GM12878 (cell line): Measurements from ENCODE around the gene NEURL4. TPM values are rescaled to one million over a fixed set of nuclear protein-coding genes. Genes with fewer than 3 reads are reported as not detected.

Experiments used
- ATAC-seq: fragments of 200-7000 bp; cut with Tn5 transposase; 3 replicates; pipeline ENCODE4 v1.9.1; 2020; ENCODE audit warnings: mild to moderate bottlenecking, moderate library complexity
- BruUV-seq: library from RNA; stranded (reverse); fragments of 400-500 nt; replicated peaks from 2 replicates; lab custom pipeline; 2021; lab: Mats Ljungman, UMichigan
- CTCF ChIA-PET: fragments of 300-600 bp; sonication (Branson Sonifier 250); formaldehyde crosslinking; extraction: SDS; loops from one replicate; lab custom pipeline; 2021; ENCODE audit warnings: inconsistent platforms; lab: Yijun Ruan, JAX
- POLR2A ChIA-PET: fragments of 350-600 bp; formaldehyde crosslinking; extraction: SDS; loops from one replicate; lab custom pipeline; 2021; ENCODE audit warnings: inconsistent platforms; lab: Charles Lee
- RAD21 ChIA-PET: fragments of 300-600 bp; sonication (Branson Sonifier 250); formaldehyde crosslinking; loops from one replicate; lab custom pipeline; 2023; ENCODE audit warnings: antibody characterized with exemption; ENCODE audit not compliant: unreplicated experiment; lab: Charles Lee
- SMC1A ChIA-PET: fragments of 300-600 bp; sonication (Branson Sonifier 250); formaldehyde crosslinking; loops from one replicate; lab custom pipeline; 2023; ENCODE audit not compliant: unreplicated experiment, uncharacterized antibody; lab: Charles Lee
- DNase-seq: peaks from one replicate; pipeline ENCODE4 v3.0.0-alpha.2; 2011; ENCODE audit warnings: low read depth, low spot score
- FAIRE-seq: peaks from 3 replicates; lab custom pipeline; 2011; peaks lifted over from hg19 to GRCh38; lab: Jason Lieb, UNC
- H2AFZ ChIP-seq: 2 replicates; pipeline ENCODE4 v1.6.0; 2011; ENCODE audit warnings: low read depth, low read length, control low read depth; ENCODE audit not compliant: control insufficient read depth
- H3K27ac ChIP-seq: 2 replicates; pipeline ENCODE4 v1.5.1; 2011; ENCODE audit warnings: control low read depth; ENCODE audit not compliant: control insufficient read depth, insufficient read depth
- H3K27me3 ChIP-seq, 2 experiments: replicated peaks in 1 of 2; 2 replicates each; pipeline versions ENCODE4 v1.6.0 to v1.6.1; 2011; ENCODE audit warnings: low read length in 1 of 2; ENCODE audit not compliant: control insufficient read depth in 2 of 2, insufficient read depth in 2 of 2
- H3K36me3 ChIP-seq, 2 experiments: 2 replicates each; pipeline ENCODE4 v1.5.1; 2011; ENCODE audit warnings: low read length in 1 of 2; ENCODE audit not compliant: control insufficient read depth in 2 of 2, insufficient read depth in 2 of 2
- H3K4me1 ChIP-seq: 2 replicates; pipeline ENCODE4 v1.6.1; 2011; ENCODE audit warnings: mild to moderate bottlenecking, low read length, moderate library complexity, mixed read lengths; ENCODE audit not compliant: control insufficient read depth, insufficient read depth
- H3K4me2 ChIP-seq: 2 replicates; pipeline ENCODE4 v1.6.0; 2011; ENCODE audit warnings: control low read depth; ENCODE audit not compliant: control insufficient read depth, insufficient read depth
- H3K4me3 ChIP-seq: fragments of 200-600 bp; sonication (generic); 2 replicates; pipeline ENCODE4 v1.5.1; 2016
- H3K79me2 ChIP-seq: 2 replicates; pipeline ENCODE4 v1.6.0; 2011; ENCODE audit warnings: low read length; ENCODE audit not compliant: control insufficient read depth, insufficient read depth
- H3K9ac ChIP-seq: 2 replicates; pipeline ENCODE4 v1.8.0; 2011; ENCODE audit warnings: low read length, control low read depth, mixed read lengths; ENCODE audit not compliant: control insufficient read depth, insufficient read depth
- H3K9me3 ChIP-seq: replicated peaks from 3 replicates; pipeline ENCODE4 v1.5.1; 2011; ENCODE audit warnings: mild to moderate bottlenecking, low read length; ENCODE audit not compliant: control insufficient read depth, insufficient read depth
- H4K20me1 ChIP-seq: 2 replicates; pipeline ENCODE4 v1.6.0; 2011; ENCODE audit not compliant: control insufficient read depth, insufficient read depth
- BMI1 ChIP-seq: fragments of 450-650 bp; IDR thresholded peaks from 2 replicates; pipeline ENCODE4 v1.6.1; 2016; ENCODE audit warnings: mild to moderate bottlenecking, moderate library complexity, borderline replicate concordance
- HDAC2 ChIP-seq: fragments of 200-600 bp; sonication (generic); IDR thresholded peaks from 2 replicates; pipeline ENCODE4 v1.6.1; 2017
- IKZF2 ChIP-seq, 2 experiments: fragments of 450-650 bp; IDR thresholded peaks; 2 replicates each; pipeline ENCODE4 v1.6.1; 2017; ENCODE audit warnings: mild to moderate bottlenecking in 2 of 2, moderate library complexity in 2 of 2
- MXI1 ChIP-seq: fragments of 150-350 bp; IDR thresholded peaks from 2 replicates; pipeline ENCODE4 v1.6.1; 2011; ENCODE audit warnings: low read depth, mild to moderate bottlenecking, inconsistent platforms, low read length, improper control_type of control experiment
- NFXL1 ChIP-seq: fragments of 450-650 bp; IDR thresholded peaks from 2 replicates; pipeline ENCODE4 v1.6.1; 2017; ENCODE audit warnings: antibody characterized with exemption, mild to moderate bottlenecking, borderline replicate concordance
- PAX5 ChIP-seq: IDR thresholded peaks from 2 replicates; pipeline ENCODE4 v1.6.1; 2011; ENCODE audit warnings: low read depth, low read length, borderline replicate concordance
- ZNF207 ChIP-seq: fragments of 450-650 bp; IDR thresholded peaks from 2 replicates; pipeline ENCODE4 v1.6.1; 2014; ENCODE audit warnings: antibody characterized with exemption, mild to moderate bottlenecking, borderline replicate concordance
- WGBS: methylation state at CpG from one replicate; pipeline ENCODE4 v1.1.6; 2016; ENCODE audit warnings: low lambda C conversion rate; ENCODE audit not compliant: insufficient replicate concordance, insufficient coverage; ENCODE audit errors: missing lambda C conversion rate; 5-methylcytosine and 5-hydroxymethylcytosine counted together
- in situ Hi-C: fragments of 300-500 bp; cut with MboI; formaldehyde crosslinking; loops from 9 replicates; pipeline ENCODE4 v1.14.3; 2018; ENCODE audit warnings: mixed read lengths
- intact Hi-C: fragments of 100-400 bp; cut with micrococcal nuclease; formaldehyde crosslinking; loops from one replicate; pipeline ENCODE4 v1.14.2; 2022; ENCODE audit not compliant: unreplicated experiment
- polyA plus RNA-seq, 11 experiments: library from polyadenylated mRNA; depleted of rRNA in 4 of 11; unstranded in 6 of 11; stranded (reverse) in 5 of 11; fragments of >200 nt; fragmentation: Nextera tagmentation in 4 of 11; fragmentation: Illumina TruSeq in 1 of 11; extraction: Ambion mirVana in 4 of 11; extraction: Trizol in 1 of 11; gene quantifications; 1 replicate in 1 of 11; 2 replicates in 10 of 11; pipeline versions ENCODE4 v1.2.1 to v1.2.3, GENCODE V29; 2011 to 2016; ENCODE audit warnings: inconsistent platforms in 2 of 11, missing spikeins in 2 of 11, low read depth in 1 of 11
- total RNA-seq, 4 experiments: library from RNA; depleted of rRNA in 3 of 4; stranded (reverse); fragments of >200 nt in 3 of 4; fragmentation: Illumina TruSeq in 1 of 4; extraction: Trizol in 1 of 4; gene quantifications; 2 replicates each; pipeline versions ENCODE4 v1.2.1 to v1.2.3, GENCODE V29; 2013 to 2021

Gene NEURL4
- total and polyA plus RNA-seq, 10 of the 15 experiments (the other 5 are each of a cell fraction or from before 2014, with no cell fraction given) = 0.03 to 41.9 (median 10.0) TPM

- peak; percentile 89 for TF ChIP-seq BMI1
- no peak for TF ChIP-seq NFXL1
- TF ChIP-seq ZNF207 = no peak
- no peak for TF ChIP-seq PAX5
- TF ChIP-seq MXI1 = peak; percentile 59; the same call in 1 of the 2 replicates
- TF ChIP-seq IKZF2 (IDR thresholded peaks at IDR 0.05) = no peak
Measured at GRCh38 chr17:7354262-7354843, 25.2 kb upstream of the NEURL4 start (continued).

- in situ Hi-C loops = no loop called here
- ChIA-PET SMC1A (interaction anchor here (0.7 to 1.9 kb wide), 7 partner anchors 15 to 334 kb away, joined by 3 to 9 read pairs (median 4); partner anchors contain the start of genes ACAP1, NEURL4, TMEM102 and TP53), RAD21 (interaction anchor here (0.6 to 5.0 kb wide), 9 partner anchors 9 to 103 kb away, joined by 3 to 45 read pairs (median 4); partner anchors contain the start of genes ACAP1, NEURL4 and TMEM102), POLR2A (interaction anchor here (0.7 to 1.3 kb wide), 6 partner anchors 16 to 318 kb away, joined by 3 to 10 read pairs (median 4); partner anchors contain the start of genes ACAP1 and TMEM256), CTCF (interaction anchor here (0.6 to 4.0 kb wide), 10 partner anchors 8 to 335 kb away, joined by 3 to 58 read pairs (median 4); partner anchors contain the start of genes TMEM102, TP53 and WRAP53)
- ATAC-seq (no peak), DNase-seq (no peak), FAIRE-seq (no peak)
- peak overlapping the region; percentile 62 for H3K9ac ChIP-seq
- peaks cover 2% of the 10 kb centered on the region in 2 experiments; a peak in 2 of 4 replicates for H3K36me3 ChIP-seq
- no peaks in the 10 kb centered on the region for H3K27me3 ChIP-seq
- intact Hi-C loops = loop anchor here (5.0 kb wide), 1 partner anchor 84 kb away; the partner anchor contains the start of genes FGF11 and TMEM102
- H3K79me2 ChIP-seq = peaks cover 7% of the 10 kb centered on the region
- WGBS = 90% methylated on average over 28 of the region's 37 CpGs
- H3K27ac ChIP-seq = no peak overlapping the region
- H3K9me3 ChIP-seq = no peaks in the 10 kb centered on the region
- no peak for TF ChIP-seq HDAC2
- peaks cover 23% of the 10 kb centered on the region for H3K4me1 ChIP-seq
- BruUV-seq = no TSS peak
- H4K20me1 ChIP-seq = no peaks in the 10 kb centered on the region
- no peak overlapping the region for H2AFZ ChIP-seq
- peak overlapping the region; percentile 88 for H3K4me3 ChIP-seq
- H3K4me2 ChIP-seq = peak overlapping the region; percentile 93
Measured at GRCh38 chr17:7352910-7353635, 23.9 kb upstream of the NEURL4 start.
